HG02973 (cell line): ENCODE results near the gene HAPLN2.
"Not testable (repeated sequence)": the region's sequence is repeated elsewhere in the genome, so short reads cannot be mapped to it uniquely, and the experiment has no call there.

Experiments used
- ATAC-seq: cut with Tn5 transposase; IDR thresholded peaks from one replicate; pipeline ENCODE4 v1.9.1; 2021; ENCODE audit warnings: moderate library complexity; ENCODE audit not compliant: unreplicated experiment

The HAPLN2 gene

DNA sequence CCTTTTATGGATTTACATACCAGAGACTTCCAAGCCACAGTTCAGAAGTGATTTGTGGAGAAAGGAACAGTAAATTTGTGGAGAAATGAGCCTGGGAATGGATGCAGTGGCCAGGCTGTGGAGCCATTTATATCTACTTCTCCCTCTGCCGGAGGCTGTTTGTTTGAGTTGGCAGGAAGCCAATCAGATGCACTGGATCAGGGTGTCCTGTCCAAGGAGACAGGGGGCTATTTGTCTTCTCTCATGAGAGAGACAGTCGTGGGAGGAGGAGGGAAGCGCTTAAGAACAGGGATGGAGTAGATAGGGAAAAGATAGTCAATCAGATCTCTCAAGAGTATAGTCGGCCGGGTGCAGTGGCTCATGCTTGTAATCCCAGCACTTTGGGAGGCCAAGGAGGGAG lies 2.8 kb upstream of the HAPLN2 start:
- ATAC-seq = no peak

DNA sequence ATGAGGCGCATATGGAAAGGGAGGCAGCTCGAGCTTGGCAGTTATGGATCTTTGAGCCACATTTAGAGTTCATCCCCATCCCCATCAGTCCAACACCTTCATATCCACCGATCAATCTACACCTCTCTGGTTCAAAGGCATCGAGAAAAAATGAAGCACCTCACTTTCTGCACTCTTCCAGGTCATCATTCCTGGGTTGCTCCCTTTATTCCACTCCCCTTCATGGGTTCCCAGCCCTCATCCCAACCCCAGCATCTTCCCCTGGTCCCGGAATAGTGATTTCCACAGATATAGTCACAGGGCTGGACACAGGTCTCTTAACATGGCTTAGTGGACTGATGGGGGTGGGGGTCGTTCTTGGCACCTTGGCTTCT lies 354 bp downstream of the HAPLN2 start:
- ATAC-seq = no peak

GRCh38 chr1:156622581-156623297 lies 3.5 kb downstream of the HAPLN2 start:
- ATAC-seq = no peak

DNA sequence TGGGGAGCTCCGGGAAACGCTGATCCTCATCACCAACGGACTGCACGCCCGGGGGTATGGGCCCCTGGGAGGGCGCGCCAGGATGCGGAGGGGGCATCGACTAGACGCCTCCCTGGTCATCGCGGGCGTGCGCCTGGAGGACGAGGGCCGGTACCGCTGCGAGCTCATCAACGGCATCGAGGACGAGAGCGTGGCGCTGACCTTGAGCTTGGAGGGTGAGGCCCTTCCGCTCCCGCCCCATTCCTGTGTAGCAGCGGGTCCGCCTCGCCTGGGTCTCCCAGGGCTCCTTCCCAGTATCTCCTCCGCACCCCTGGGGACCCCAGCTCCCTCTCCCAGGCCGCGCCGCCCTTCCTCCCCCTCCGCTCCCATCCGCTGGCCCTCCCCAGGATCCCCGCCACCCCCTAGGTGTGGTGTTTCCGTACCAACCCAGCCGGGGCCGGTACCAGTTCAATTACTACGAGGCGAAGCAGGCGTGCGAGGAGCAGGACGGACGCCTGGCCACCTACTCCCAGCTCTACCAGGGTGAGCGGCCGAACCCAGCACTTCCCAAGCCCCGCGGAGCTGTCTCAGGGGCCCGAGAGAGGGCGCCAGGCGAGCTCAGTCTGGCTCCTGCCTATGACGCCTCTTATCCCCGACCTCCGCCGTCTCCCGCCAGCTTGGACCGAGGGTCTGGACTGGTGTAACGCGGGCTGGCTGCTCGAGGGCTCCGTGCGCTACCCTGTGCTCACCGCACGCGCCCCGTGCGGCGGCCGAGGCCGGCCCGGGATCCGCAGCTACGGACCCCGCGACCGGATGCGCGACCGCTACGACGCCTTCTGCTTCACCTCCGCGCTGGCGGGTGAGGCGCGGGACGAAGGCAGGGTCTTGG lies 5.0 kb downstream of the HAPLN2 start:
- no peak for ATAC-seq

- no peak for ATAC-seq
These were observed 5.7 kb downstream of the HAPLN2 start for GRCh38 chr1:156624814-156625435.

GRCh38 chr1:156625436-156626078 lies 6.3 kb downstream of the HAPLN2 start:
- no peak for ATAC-seq

GRCh38 chr1:156626079-156626438 lies 6.8 kb downstream of the HAPLN2 start:
- no peak for ATAC-seq

DNA sequence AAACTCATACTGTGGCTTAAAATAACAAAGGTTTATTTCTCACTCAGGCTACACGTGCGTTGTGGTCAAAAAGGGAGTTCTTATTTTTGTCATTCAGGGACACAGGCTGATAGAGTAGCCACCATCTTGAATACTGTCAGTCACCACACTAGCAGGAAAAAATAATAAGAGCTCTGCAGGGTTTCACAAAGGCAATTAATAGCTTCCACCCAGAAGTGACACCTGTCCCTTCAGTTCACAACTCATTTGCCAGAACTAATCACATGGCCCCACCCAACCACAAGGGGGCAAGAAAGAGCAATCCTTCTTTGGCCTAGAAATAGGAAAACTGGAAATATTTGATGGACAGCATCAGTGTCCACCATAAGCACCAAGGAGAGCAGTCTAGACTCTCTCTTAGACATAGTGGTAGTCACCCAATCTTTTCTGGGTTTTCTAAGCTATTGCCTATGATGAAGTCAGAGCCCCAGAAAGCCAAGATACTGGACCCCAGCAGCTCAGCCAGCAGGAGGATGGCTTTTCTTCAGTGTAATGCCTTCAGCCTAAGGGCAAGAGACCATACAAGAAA lies 8.2 kb downstream of the HAPLN2 start:
- no peak for ATAC-seq

GRCh38 chr1:156629823-156630449 lies 10.7 kb downstream of the HAPLN2 start:
- ATAC-seq = no peak

GRCh38 chr1:156631152-156631551 lies 11.9 kb downstream of the HAPLN2 start:
- ATAC-seq = not testable (repeated sequence)

DNA sequence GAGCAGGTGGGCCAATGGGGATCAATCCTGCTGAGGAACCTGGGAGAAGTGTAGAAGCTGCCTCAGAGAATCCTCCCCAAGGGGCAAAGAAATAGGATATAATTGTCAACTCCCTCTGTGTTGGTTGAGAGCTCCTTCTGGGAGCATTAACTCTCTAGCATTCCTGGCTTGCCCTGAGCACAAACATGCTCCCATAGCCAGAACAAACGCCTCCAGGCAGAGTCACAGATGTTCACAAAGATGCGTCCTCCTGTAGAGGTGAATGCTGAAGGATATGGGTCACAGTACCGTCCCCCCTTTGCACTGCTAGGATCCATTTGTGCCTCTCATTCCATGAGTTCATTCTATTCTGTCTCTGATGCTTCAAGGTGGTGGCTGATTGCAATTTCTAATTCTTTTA lies 13.1 kb downstream of the HAPLN2 start:
- no peak for ATAC-seq

DNA sequence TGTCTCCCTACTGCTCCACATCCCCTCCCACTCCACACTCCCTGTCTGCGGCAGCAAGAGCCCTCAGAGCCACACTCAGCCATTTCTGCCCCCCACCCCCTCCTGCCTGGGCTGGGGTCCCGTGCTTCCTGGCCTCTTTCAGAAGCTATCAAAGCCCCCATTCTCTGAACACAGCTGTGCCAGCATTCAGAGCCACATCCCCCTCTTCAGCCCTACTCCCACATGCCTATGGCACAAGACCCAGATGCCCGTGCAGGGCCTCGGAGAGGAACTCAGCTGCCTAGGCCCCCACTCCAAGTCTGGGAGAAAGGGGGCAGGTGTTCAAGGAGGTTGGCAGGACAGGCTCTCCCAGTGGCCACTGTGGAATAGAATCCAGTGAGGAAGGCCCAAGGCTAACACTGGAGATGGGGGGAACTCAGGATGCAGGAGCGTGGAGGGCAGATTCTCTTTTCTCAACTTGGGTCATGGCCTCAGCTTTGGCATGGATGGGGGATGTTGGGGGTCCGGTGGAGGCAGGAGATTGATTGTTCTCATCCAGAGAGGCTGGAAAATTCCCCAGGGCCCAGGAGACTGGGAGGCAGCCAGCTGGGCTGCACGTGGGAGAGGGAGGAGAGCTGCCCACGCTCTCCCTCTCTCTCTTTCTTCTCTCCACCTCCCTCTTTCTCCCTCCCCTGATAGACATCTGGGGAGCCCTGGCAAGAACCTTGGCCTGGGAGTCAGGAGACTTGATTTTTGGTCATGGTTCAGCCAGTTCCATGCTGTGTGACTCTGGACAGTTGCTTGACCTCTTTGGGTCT lies 19.2 kb downstream of the HAPLN2 start:
- ATAC-seq = no peak

DNA sequence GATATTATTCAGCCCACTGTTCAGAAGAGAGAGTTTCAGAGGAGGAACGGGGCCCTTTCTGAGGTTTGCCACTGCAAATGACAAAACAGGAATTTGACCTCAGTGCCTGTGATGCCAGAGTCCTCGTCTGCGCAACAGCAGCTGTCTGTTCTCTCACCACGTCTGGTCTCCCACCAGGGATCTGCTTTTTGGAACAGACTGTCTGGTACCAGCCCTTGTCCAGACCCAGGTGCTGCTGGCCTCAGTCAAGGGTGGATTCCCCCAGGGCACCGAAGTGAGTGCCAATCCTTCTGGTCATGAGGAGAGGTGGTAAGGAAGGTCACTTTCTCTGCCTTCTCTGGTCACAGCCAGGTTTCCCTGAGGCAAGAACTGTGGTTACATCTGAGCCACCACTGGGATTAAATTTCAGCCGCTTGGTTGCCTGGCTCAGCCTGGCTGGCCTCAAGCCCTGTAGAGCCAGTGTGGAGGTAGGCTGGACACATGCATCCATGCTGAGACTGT lies 20.4 kb downstream of the HAPLN2 start:
- ATAC-seq = no peak

DNA sequence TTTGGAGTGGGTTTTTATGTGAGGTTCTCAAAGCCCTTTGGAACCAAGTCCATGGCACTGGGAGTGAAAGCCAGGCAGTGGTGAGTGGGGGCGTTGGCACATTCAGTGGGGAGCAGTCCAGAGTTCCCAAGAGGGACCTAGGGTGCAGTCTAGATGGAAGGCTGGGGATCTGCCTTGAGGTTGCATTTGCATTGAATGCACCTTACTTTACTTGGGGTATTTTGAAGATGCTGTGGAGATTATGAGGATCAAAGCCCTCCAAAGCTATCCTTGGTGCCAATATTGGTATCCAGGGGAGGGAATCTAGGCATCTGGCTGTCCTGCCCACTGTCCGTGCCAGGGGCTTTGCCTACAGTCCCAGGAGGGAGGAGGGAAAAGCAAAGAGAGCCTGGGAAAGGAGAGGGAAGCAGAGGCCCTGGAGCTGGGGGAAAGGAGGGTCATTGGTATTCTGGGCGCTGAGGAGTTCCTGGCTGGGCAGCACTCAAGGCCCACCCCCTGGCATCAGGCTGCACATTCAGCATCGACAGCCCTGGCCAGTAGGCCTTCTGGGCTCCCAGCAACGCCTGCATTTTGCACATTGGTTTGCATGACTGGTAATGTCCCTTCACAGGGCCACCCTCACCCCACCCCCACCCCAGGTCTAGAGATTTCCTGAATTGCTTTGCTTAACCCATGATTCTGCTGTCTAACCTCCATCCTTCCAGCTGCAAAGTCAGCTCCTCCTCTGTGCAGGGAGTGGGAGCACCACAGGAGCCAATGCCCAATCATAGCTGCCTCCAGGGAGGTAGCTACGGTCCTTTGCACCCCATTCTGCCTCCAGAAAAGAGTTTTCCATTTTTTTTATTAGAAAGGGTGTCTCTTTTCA lies 21.9 kb downstream of the HAPLN2 start:
- no peak for ATAC-seq

GRCh38 chr1:156641761-156642264 lies 22.6 kb downstream of the HAPLN2 start, which contains the start of gene BCAN:
Gene BCAN (plus strand): TSS chr1:156642117. CDS start chr1:156646055, 3,938 bp downstream.
- no peak for ATAC-seq

DNA sequence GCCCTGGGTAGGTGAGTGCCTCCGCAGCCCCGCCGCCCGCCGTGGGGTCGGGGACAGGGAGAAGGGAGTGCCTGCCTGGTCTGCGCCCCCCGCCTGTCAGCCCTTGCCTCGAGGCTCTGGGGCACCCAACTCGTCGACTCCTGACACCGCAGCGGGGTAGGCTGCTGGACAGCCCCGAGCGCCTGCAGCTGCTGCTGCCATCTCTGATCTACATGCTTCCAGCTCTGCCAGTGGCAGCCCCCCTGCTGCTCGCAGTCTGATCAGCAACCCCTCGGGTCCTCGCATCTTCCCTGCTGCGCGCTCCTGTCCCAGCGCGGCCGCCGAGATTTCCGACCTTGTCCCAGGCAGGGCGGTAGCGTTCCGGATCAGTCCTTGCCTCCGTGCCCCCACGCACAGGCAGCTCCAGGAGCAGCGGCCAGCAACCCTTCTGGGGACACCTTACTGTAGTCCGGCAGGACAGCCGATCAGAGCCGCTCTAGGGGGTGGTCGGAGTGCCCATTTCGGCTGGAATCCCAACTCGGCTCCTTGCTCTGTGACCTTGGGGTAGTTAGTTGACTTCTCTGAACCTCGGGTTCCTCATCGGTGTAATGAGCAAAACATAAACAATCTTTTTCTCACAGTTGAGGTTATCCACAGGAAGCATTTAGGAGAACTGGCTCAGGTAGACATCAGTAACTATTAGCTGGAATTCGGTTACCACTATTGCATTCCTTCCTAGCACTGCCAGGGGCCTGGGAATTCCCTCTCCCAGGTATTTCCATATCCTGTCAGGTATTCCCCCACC lies 23.2 kb downstream of the HAPLN2 start:
- ATAC-seq = no peak

DNA sequence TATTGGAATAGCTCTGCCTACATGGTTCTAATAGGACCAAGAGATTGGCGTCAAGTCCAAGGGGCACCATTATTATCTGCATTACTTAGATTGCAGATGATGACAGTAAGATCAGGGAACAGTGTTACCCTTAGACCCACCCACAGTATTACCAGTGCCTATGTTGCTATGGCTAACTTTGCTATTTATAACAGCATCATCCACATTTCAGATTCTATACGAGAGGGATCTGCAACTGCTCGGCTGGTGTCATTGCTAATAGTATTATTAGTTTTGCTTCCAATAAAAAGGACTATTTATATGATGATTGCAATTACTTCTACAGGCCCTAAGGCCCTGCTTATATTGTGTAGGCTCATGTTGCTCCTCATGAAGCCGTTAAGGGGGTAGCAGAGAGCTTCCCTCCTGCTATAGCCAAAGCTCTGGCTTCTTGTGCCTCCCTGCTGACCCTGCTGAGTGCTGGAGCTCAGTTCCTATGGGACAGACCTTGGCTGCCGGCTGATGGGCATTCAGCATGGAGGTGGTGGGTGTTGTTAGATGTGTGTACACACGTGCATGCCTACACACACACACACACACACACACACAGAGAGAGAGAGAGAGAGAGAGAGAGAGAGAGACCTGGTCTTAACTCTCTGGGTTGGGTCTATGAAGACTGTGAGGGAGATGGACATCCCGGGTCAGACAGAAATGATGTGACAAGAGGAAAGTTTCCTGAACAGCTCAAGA lies 24.0 kb downstream of the HAPLN2 start:
- no peak for ATAC-seq
